CD4-positive, alpha-beta T cell treated with Interleukin-1 beta for 1 hour (primary cell): ENCODE data around the gene TENM3.
A peak's percentile ranks its signal among the peaks of the same experiment; 100 is the strongest.

Experiments used
- DNase-seq, 2 donors: peaks; one replicate each; pipeline ENCODE4 v3.0.0-alpha.2; 2020 to 2022

Gene TENM3

GRCh38 chr4:182470215-182470614, 227.0 kb downstream of the TENM3 start:
- DNase-seq: no peak

DNA sequence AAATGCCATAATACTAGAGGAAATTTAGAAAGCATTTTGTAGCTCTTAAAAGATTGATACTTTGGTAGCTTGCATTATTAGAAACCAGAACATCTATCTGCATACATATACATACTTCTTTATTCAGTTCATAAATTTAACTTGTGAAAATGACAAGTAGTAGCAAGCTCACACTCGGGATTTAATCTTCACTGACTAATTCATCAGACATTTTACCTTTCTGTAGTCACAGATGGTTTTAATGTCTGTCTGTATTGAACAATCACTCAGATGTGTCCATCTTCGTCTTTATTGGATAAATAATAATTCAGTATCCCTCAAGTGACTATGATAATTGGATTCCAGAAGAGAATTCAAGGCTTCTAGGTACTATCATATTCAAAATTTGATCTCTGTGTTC, 232.3 kb downstream of the TENM3 start:
- DNase-seq: no peak

DNA sequence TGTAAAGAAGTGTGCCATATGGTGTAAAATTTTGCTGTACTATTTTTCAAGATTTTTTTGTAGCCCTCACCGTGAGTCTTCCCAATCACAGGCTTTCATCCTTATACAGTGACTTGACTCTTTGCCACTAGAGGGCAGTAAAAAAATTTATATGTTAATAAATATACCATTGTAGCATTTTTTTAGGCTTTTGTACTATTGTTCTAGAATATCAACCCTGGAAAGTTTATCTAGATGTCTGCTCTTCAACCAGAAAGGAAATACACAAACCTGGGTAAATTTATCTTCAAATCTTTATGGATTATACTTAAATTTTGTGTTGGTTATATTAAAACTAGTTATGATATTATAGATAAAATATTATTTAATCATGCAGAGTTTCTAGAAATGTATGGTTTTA, 235.3 kb downstream of the TENM3 start:
- peak in 1 of 2 donors; percentile 30 for DNase-seq

DNA sequence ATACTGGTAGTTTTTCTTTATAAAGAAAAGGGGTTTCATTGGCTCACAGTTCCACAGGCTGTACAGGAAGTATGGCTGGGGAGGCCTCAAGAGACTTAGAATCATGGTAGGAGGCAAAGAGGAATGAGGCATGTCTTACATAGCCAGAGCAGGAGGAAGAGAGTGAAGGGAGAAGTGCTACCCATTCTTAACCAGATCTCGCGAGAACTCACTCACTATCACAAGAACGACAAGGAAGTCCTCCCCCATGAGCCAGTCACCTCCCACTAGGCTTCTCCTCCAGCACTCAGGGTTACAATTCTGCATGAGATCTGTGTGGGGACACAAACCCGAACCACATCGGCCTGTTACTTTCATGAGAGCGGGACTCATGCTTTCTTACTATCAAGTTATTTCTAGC, 240.5 kb downstream of the TENM3 start:
- DNase-seq: no peak

DNA sequence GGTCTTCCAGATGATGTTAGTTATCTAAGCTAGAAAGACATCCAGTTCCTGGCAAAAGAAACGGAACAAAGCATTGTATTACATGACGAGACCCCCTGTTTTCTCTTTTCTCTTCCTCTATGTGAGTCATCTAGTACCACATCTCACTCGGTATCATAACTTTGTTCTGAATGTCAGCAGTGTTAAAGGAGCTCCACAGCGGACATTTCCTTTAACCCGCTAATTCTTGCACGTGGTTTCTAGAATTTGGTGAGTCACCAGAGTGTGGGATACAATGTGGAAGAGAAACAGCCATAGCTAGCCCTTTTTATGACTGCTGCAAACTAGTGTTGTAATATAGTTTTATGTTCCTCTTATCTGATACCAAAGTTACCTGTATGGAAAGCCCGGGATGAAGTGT, 243.7 kb downstream of the TENM3 start:
- no peak for DNase-seq

DNA sequence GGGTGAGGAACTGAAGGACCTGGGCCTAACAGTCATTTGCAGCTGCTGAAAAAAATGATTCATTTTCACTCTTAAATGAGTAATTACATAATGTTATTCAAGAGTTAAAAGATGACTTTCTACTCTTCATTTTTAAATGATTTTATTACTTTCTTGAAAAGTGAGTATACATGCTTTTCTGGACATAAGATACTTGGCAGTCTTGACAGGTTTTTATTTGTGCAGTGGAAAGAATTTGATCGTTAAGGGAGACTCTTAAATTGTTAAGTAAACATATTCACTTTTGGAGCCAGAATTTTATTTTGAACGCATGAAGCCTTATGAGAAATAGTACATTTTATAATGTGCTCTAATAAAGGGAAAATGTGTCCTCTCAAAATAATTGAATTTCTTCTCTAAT, 245.7 kb downstream of the TENM3 start:
- no peak for DNase-seq

GRCh38 chr4:182489607-182490006, 246.4 kb downstream of the TENM3 start:
- no peak for DNase-seq

GRCh38 chr4:182491719-182492118, 248.5 kb downstream of the TENM3 start:
- DNase-seq: no peak

DNA sequence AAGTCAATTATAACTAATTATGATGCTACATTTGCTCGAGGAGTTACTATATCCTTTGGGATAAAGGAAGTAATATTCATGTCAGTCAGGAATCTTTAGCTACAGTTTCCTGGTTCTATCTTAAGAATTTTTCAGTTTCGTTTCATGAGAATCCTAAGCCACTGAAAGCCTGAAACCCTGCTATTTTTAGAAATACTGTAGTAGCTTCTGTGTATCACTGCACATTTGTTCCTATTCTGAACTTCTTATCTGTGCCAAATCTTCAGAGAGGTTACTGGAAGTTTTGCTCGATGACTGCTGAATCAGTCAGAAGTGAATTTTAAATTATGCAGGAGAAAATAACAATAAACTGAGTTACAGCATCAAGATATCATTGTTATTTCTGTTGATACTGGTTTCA, 249.2 kb downstream of the TENM3 start:
- no peak for DNase-seq

DNA sequence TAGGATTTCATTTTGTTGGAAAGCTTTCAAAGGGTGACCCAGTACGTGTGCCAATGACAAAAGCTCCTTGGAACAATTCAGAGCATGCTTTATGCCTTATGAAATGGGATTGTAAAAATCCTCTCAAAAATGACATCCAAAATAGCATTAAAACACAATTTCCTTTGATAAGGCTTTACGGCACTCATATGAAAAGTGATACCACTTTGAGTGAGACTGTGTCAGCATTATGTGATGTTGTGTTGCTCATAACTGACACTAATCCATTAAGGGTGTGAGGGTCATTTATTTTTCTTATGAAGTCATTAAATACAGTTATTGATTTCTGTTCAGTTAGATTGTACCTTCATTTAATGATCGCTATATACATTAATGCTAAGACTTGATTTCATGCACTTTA, 250.2 kb downstream of the TENM3 start:
- DNase-seq: no peak

DNA sequence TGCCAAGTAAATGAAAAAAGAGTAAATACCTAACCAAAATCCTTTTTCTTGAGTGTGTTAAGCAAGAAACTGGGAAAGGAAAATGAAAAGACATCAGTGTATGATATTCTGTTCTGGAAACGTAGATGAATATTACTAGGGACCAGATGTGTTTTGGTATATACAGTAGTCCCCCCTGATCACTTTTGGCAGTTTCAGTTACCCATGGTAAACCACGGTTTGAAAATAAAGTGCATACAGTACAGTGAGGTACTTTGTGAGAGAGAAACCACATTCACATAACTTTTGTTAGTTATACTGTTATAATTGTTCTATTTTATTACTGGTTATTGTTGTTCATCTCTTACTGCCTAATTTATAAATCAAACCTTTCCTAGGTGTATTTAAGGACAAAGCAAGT, 250.9 kb downstream of the TENM3 start:
- no peak for DNase-seq

GRCh38 chr4:182495031-182495430, 251.8 kb downstream of the TENM3 start:
- DNase-seq: no peak

DNA sequence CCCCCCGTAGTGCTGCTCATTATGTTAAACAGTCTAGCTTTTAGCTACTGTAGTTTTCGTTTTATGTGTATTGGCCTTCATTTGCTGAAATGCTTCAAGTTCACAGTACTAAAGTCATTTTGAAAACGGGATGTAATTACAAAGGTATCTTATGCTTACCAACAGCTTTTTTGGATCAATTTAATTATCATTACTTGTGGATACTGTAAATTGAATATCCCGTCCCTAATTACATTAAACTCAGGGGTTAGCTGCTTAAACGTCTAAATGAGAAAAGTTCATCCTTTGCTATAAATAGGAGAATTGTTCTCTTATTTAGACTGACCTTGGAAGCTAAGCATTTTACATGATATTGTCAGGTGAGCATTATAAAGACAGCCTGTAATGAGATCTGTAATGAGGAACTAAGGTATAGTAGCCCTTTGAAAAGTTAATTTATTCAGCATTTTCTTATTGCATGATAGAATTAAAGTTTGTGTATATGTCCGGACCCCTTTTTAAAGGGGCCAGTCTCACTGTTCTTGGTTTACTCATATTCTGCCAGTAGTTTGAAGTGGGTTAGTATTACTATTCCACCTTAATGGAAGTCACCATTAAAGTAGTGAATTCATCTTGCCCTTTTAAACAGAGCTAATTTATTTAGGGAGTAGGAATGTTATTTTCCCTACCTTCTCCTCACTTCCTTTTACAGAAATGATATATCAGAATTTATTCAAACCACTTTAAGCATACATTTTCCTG, 252.6 kb downstream of the TENM3 start:
- no peak for DNase-seq

DNA sequence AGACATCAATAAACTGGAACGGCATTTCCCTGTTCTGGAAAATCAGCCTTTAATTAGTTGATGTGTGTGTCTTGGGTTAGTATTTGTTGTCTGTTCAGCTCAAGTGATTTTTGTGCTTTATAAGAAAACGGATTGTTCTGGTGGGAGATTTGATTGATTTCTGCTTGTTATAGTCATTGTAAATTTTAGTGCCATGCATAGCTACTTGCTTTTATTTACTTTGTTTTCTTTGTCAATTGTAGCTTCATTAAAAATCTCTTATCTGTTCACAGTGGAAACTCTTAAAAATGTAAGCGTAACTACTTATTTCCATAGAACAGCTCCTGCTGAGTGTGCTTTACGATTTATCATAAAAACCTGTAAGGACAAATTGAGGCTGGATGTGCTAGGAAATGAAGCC, 253.2 kb downstream of the TENM3 start:
- DNase-seq: no peak

- no peak for DNase-seq
These were observed 258.9 kb downstream of the TENM3 start for GRCh38 chr4:182502064-182502463.

GRCh38 chr4:182504463-182504862, 261.3 kb downstream of the TENM3 start:
- DNase-seq: no peak

DNA sequence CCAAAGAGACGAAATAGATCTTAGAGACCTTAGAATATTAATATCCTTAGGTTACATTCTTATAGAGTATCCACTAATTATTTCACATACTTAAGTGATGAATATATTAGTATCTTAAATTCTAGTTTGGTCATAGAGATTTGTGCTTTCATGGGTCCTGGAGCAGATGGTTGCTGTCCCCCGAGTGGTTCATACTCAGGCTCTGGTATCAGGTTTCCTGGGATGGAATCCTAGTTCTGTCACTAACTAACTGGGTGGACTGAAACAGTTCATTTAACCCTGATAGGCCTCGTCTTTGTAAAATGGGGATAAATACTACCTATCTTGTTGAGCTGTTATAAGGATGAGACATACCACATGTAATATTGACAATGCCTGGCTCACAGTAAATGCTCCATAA, 264.6 kb downstream of the TENM3 start:
- no peak for DNase-seq

DNA sequence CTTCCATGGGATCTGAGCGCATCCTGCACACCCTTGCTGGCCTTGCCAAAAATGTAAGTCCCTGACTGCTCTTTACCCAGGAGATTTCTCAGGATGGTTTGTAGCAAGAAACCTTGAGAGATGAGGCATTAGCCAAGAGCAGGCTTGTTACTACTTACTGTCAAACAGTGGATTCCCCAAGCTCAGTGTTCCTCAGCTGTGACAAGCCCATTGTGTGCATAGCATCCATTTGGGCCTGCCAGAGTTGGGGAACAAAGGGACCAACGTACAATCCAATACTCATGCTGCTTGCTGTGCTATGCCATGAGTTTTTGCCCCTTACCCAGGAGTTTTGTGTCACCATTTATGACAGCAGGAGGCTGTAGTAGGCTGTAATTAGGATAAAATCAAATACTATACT, 267.6 kb downstream of the TENM3 start:
- DNase-seq: no peak

GRCh38 chr4:182513587-182514291, 270.5 kb downstream of the TENM3 start:
- no peak for DNase-seq

- DNase-seq: no peak
These were observed 275.2 kb downstream of the TENM3 start for GRCh38 chr4:182518421-182518820.

GRCh38 chr4:182519528-182519927, 276.3 kb downstream of the TENM3 start:
- no peak for DNase-seq

DNA sequence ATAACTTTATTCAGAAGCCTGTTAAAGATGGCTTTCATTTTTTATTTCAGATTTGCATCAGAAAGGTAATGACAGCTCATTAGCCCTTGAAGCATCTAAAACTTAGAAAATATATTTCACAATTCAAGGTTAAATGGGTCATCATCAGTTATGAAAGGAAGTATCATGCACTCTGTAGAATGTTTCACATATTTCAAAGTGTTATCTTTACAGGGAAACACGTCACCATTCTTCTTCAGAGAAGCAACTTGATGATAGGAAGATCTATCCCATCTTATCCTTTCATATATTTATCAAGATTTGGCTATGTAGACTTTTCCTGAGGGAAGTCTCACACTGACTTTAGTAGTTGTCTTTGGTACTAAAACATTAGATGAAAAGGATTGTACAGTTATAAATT, 277.8 kb downstream of the TENM3 start:
- DNase-seq: no peak

DNA sequence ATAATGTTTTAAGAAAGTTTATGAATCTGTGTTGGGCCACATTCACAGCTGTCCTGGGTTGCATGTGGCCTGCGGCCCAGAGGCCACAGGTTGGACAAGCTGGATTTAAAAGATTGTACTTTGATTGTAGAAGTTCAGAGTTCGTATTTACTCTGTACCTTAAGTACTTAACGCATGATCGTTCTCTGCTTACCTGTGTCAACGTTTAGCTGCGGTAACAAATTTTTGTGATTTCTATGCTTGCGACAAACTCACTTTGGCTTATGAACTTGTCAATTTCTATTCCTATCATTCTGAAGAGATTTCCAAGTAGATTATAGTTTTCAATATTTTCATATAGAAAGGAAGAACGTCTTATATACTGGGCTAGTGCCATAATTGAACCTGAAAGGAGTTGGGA, 285.6 kb downstream of the TENM3 start:
- DNase-seq: no peak

GRCh38 chr4:182530451-182530850, 287.2 kb downstream of the TENM3 start:
- no peak for DNase-seq
